ENCODE measurements around the gene STXBP5.
"Not testable (repeated sequence)": the region's sequence is repeated elsewhere in the genome, so short reads cannot be mapped to it uniquely, and the experiment has no call there.

STXBP5 gene

GRCh38 chr6:147238164-147238563 is 33.9 kb downstream of the STXBP5 start:
- Histone ChIP-seq H3K4me3 (ENCODE audit: low read length) (no peak overlapping the region), H3K9ac (ENCODE audit: low read length) (no peak overlapping the region), H3K4me1 (ENCODE audit: control insufficient read depth, insufficient read depth, low read length) (no peaks in the 10 kb centered on the region), H3K36me3 (ENCODE audit: control insufficient read depth, insufficient read depth, low read length) (no peaks in the 10 kb centered on the region), H3K27me3 (ENCODE audit: control insufficient read depth, insufficient read depth, low read length) (no peaks in the 10 kb centered on the region), H3K9me3 (ENCODE audit: control insufficient read depth, low read length) (no peaks in the 10 kb centered on the region)

GRCh38 chr6:147238906-147239305 is 34.7 kb downstream of the STXBP5 start:
- Histone ChIP-seq H3K4me1 (ENCODE audit: control insufficient read depth, insufficient read depth, low read length) (no peaks in the 10 kb centered on the region), H3K9ac (ENCODE audit: low read length) (no peak overlapping the region), H3K4me3 (ENCODE audit: low read length) (no peak overlapping the region), H3K36me3 (ENCODE audit: control insufficient read depth, insufficient read depth, low read length) (no peaks in the 10 kb centered on the region), H3K9me3 (ENCODE audit: control insufficient read depth, low read length) (no peaks in the 10 kb centered on the region), H3K27me3 (ENCODE audit: control insufficient read depth, insufficient read depth, low read length) (no peaks in the 10 kb centered on the region)

- no peaks in the 10 kb centered on the region for H3K9me3 ChIP-seq (ENCODE audit: control insufficient read depth, low read length)
- H3K36me3 ChIP-seq (ENCODE audit: control insufficient read depth, insufficient read depth, low read length) = no peaks in the 10 kb centered on the region
- H3K4me3 ChIP-seq (ENCODE audit: low read length) = no peak overlapping the region
- no peaks in the 10 kb centered on the region for H3K27me3 ChIP-seq (ENCODE audit: control insufficient read depth, insufficient read depth, low read length)
- peaks cover 3% of the 10 kb centered on the region for H3K4me1 ChIP-seq (ENCODE audit: control insufficient read depth, insufficient read depth, low read length)
- no peak overlapping the region for H3K9ac ChIP-seq (ENCODE audit: low read length)
Observed at GRCh38 chr6:147244832-147245231, 40.6 kb downstream of the STXBP5 start.

DNA sequence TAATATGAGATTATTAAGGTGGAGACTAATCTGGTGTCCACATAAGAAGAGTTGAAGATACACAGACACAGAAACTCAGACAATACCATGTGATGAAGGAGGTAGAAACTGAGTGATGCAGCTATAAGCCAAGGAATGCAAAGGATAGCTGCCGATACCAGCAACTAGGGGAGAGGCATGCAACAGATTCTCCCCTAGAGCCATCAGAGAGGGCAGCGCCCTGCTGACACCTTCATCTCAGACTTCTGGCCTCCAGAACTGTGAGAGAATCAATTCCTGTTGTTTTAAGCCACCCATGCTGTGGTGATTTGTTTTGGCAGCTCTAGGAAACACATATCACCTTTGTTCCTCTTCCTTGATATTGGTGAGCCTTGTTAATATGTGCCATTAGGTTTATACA is 41.5 kb downstream of the STXBP5 start:
- Histone ChIP-seq H3K27me3 (ENCODE audit: control insufficient read depth, insufficient read depth, low read length) (no peaks in the 10 kb centered on the region), H3K4me3 (ENCODE audit: low read length) (no peak overlapping the region), H3K4me1 (ENCODE audit: control insufficient read depth, insufficient read depth, low read length) (peaks cover 3% of the 10 kb centered on the region), H3K9me3 (ENCODE audit: control insufficient read depth, low read length) (no peaks in the 10 kb centered on the region), H3K36me3 (ENCODE audit: control insufficient read depth, insufficient read depth, low read length) (no peaks in the 10 kb centered on the region), H3K9ac (ENCODE audit: low read length) (no peak overlapping the region)

DNA sequence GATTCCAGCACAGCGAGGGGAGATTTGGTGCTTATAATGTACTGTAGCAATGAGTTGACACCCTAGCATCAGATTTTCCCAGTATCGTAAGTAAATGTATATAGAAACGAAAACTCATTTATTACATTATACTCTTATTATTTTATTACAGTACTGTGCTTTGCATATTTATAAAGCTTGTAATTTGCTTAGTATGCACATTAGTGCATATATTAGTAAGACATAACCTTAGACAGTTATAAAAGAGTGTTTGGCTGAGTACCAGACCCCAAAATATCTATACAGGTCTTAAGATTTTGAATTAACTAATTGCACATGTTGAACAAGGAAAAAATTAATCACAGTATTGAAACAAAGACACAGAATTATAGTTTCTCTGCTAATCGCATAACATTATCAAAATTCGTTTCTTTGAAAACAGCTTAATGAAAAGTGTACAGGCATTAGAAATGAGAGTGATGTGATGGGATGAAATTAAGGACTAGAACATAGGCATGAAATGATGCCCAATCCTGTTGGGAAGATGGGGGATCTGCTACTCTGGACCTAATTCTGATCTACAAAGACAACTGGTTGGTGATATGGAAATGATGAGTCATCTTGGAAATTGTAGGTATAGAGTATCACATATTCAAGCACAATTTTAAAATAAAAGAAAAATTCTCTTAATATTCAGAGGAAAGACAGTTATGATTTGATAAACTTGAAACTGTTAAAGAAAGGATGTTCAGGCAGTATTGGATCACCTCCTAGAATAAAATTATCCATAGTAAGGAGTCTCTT is 42.8 kb downstream of the STXBP5 start:
- H3K4me3 ChIP-seq (ENCODE audit: low read length) = no peak overlapping the region
- H3K9ac ChIP-seq (ENCODE audit: low read length) = no peak overlapping the region
- H3K36me3 ChIP-seq (ENCODE audit: control insufficient read depth, insufficient read depth, low read length) = no peaks in the 10 kb centered on the region
- H3K9me3 ChIP-seq (ENCODE audit: control insufficient read depth, low read length) = no peaks in the 10 kb centered on the region
- no peaks in the 10 kb centered on the region for H3K27me3 ChIP-seq (ENCODE audit: control insufficient read depth, insufficient read depth, low read length)
- peaks cover 3% of the 10 kb centered on the region for H3K4me1 ChIP-seq (ENCODE audit: control insufficient read depth, insufficient read depth, low read length)

GRCh38 chr6:147248859-147249258 is 44.6 kb downstream of the STXBP5 start:
- Histone ChIP-seq H3K4me3 (ENCODE audit: low read length) (no peak overlapping the region), H3K4me1 (ENCODE audit: control insufficient read depth, insufficient read depth, low read length) (peaks cover 3% of the 10 kb centered on the region), H3K36me3 (ENCODE audit: control insufficient read depth, insufficient read depth, low read length) (no peaks in the 10 kb centered on the region), H3K9me3 (ENCODE audit: control insufficient read depth, low read length) (no peaks in the 10 kb centered on the region), H3K9ac (ENCODE audit: low read length) (no peak overlapping the region), H3K27me3 (ENCODE audit: control insufficient read depth, insufficient read depth, low read length) (no peaks in the 10 kb centered on the region)

GRCh38 chr6:147251072-147251471 is 46.9 kb downstream of the STXBP5 start:
- no peaks in the 10 kb centered on the region for H3K36me3 ChIP-seq (ENCODE audit: control insufficient read depth, insufficient read depth, low read length)

GRCh38 chr6:147254929-147255473 is 50.8 kb downstream of the STXBP5 start:
- H3K4me1 ChIP-seq (ENCODE audit: control insufficient read depth, insufficient read depth, low read length); H3K27me3 ChIP-seq (ENCODE audit: control insufficient read depth, insufficient read depth, low read length); H3K9me3 ChIP-seq (ENCODE audit: control insufficient read depth, low read length); H3K36me3 ChIP-seq (ENCODE audit: control insufficient read depth, insufficient read depth, low read length); H3K9ac ChIP-seq (ENCODE audit: low read length); H3K4me3 ChIP-seq (ENCODE audit: low read length): not testable (repeated sequence)

More at GRCh38 chr6:147251072-147251471, 46.9 kb downstream of the STXBP5 start:
- Histone ChIP-seq H3K27me3 (ENCODE audit: control insufficient read depth, insufficient read depth, low read length) (no peaks in the 10 kb centered on the region), H3K4me1 (ENCODE audit: control insufficient read depth, insufficient read depth, low read length) (no peaks in the 10 kb centered on the region), H3K4me3 (ENCODE audit: low read length) (no peak overlapping the region), H3K9me3 (ENCODE audit: control insufficient read depth, low read length) (no peaks in the 10 kb centered on the region), H3K9ac (ENCODE audit: low read length) (no peak overlapping the region)

DNA sequence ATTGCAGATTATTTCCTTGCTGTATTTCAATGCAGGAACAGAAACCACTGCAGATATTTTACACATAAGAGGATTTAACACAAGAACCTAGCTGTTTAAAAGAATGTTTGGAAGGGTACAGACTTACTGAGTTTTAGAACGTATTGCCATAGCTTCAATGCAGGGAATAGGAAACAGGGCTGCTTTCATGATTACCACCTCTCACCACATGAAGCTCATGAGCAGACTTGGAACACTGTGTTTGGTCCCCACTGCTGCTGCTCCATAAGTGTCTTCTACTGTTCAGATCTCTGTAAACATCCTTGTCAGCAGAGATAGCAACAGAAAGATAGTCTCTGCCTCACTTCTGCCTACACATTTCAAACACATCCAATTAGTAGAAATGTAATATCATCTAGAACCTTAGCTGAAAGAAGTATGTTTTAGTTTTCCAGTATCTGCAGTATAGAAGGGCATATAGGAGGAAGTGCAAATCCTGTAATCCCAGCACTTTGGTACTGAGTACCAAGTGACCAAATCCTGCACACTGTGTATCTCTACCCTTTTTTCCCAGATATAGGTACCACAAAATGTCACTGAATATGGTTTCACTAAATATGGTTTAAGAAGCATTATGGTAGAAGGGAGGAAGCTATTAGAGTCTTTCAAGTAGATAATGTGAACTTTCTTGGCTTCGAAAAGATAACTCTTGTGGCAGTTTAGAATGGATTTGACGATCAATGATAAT is 51.9 kb downstream of the STXBP5 start:
- Histone ChIP-seq H3K9me3 (ENCODE audit: control insufficient read depth, low read length) (no peaks in the 10 kb centered on the region), H3K27me3 (ENCODE audit: control insufficient read depth, insufficient read depth, low read length) (no peaks in the 10 kb centered on the region), H3K9ac (ENCODE audit: low read length) (no peak overlapping the region), H3K36me3 (ENCODE audit: control insufficient read depth, insufficient read depth, low read length) (no peaks in the 10 kb centered on the region), H3K4me3 (ENCODE audit: low read length) (no peak overlapping the region), H3K4me1 (ENCODE audit: control insufficient read depth, insufficient read depth, low read length) (no peaks in the 10 kb centered on the region)

- Histone ChIP-seq H3K4me3 (ENCODE audit: low read length) (no peak overlapping the region), H3K9me3 (ENCODE audit: control insufficient read depth, low read length) (no peaks in the 10 kb centered on the region), H3K27me3 (ENCODE audit: control insufficient read depth, insufficient read depth, low read length) (no peaks in the 10 kb centered on the region), H3K9ac (ENCODE audit: low read length) (no peak overlapping the region), H3K36me3 (ENCODE audit: control insufficient read depth, insufficient read depth, low read length) (no peaks in the 10 kb centered on the region), H3K4me1 (ENCODE audit: control insufficient read depth, insufficient read depth, low read length) (no peaks in the 10 kb centered on the region)
Observed at GRCh38 chr6:147257760-147258159, 53.5 kb downstream of the STXBP5 start.

DNA sequence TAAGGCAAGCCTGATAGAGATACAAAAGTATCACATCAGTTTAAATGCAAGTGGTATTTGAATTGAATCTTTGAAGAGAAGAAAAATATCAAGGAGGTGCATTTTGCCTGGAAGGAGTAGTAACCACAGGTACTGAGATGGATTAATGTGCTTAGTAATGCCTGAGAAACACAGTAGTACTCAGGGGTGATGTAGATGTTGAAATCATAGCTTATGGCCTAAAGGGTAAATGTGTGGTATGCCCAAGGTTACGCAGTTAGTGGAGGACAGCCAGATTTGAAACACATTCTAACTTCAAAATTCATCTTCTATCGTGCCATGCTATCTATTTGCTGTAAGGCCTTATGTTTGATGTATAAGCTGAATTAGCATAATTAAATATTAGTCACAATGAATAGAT is 55.9 kb downstream of the STXBP5 start:
- no peaks in the 10 kb centered on the region for H3K36me3 ChIP-seq (ENCODE audit: control insufficient read depth, insufficient read depth, low read length)
- no peaks in the 10 kb centered on the region for H3K4me1 ChIP-seq (ENCODE audit: control insufficient read depth, insufficient read depth, low read length)
- H3K4me3 ChIP-seq (ENCODE audit: low read length) = no peak overlapping the region
- H3K9me3 ChIP-seq (ENCODE audit: control insufficient read depth, low read length) = no peaks in the 10 kb centered on the region
- no peaks in the 10 kb centered on the region for H3K27me3 ChIP-seq (ENCODE audit: control insufficient read depth, insufficient read depth, low read length)
- no peak overlapping the region for H3K9ac ChIP-seq (ENCODE audit: low read length)

- no peaks in the 10 kb centered on the region for H3K36me3 ChIP-seq (ENCODE audit: control insufficient read depth, insufficient read depth, low read length)
- no peak overlapping the region for H3K9ac ChIP-seq (ENCODE audit: low read length)
- no peaks in the 10 kb centered on the region for H3K4me1 ChIP-seq (ENCODE audit: control insufficient read depth, insufficient read depth, low read length)
- no peaks in the 10 kb centered on the region for H3K27me3 ChIP-seq (ENCODE audit: control insufficient read depth, insufficient read depth, low read length)
- H3K9me3 ChIP-seq (ENCODE audit: control insufficient read depth, low read length) = no peaks in the 10 kb centered on the region
- no peak overlapping the region for H3K4me3 ChIP-seq (ENCODE audit: low read length)
Observed at GRCh38 chr6:147262946-147263345, 58.7 kb downstream of the STXBP5 start.
